ENCODE results near the gene AGAP2. TPM values are rescaled to one million over a fixed set of nuclear protein-coding genes. Genes with fewer than 3 reads are reported as not detected.

AGAP2 gene
- total RNA-seq, 2 experiments from 2014 or later = 21.0 to 21.2 TPM

DNA sequence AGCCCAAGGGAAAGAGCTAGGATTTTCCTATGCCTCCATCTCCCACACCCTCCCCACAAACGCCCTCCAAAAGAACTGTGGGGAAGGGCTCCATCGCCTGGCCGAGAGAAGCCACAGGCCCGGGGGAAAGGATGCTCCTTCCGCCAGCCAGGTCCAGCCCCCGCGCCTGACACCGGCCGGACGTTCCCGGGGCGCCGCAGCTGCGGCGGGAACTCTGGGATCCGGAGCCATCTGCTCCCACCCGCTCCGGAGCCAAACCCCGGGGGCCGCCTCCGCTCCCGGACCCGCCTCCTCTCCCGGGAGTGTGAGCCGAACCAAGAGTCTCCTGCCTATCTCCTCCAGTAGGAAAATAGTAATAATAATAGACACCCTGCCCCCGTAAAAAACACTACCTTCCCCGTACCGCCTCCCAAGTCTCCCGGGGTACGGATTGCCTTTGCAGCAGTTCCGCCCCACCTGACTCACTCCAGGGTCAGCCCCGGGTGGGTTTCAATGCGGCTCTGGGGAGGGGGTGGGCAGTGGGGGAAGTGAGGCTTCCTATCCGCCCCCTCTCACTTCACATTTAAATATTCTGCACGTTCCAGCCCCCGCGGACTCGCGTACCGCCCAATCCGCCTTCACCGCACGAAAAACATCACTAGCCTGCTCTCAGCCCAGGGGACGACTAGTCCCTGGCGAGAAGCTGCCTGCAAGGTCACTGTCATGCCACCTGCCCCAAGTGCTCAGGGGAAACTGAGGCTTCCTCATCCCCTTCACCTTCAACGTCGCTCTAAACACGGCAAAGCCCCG is 2.4 kb downstream of the AGAP2 start:
- no peaks in the 10 kb centered on the region for H3K27me3 Mint-ChIP-seq
- POLR2A ChIA-PET = interaction anchor here (1.4 kb wide), 1 partner anchor 8 kb away, joined by 4 read pairs; the partner anchor contains the start of gene TSPAN31
- ATAC-seq (ENCODE audit: poor library complexity) = no peak
- no peak overlapping the region for H3K4me3 Mint-ChIP-seq
- H3K9me3 ChIP-seq (ENCODE audit: control insufficient read depth in 1 of 2, insufficient read depth in 1 of 2, low read length in 2 of 2) = no peaks in the 10 kb centered on the region
- peaks cover 70% of the 10 kb centered on the region for H3K36me3 Mint-ChIP-seq (ENCODE audit: low read depth)
- peak overlapping the region; percentile 67 for H3K27ac Mint-ChIP-seq
- CTCF ChIA-PET = no interaction called here
- peaks cover 42% of the 10 kb centered on the region for H3K4me1 ChIP-seq (ENCODE audit: insufficient read depth, low read length)
- H3K27ac ChIP-seq (ENCODE audit: low read depth in 1 of 2, low read length in 2 of 2) = peak overlapping the region in 1 of 2 donors; percentile 30
- H3K27me3 ChIP-seq (ENCODE audit: control insufficient read depth in 1 of 2, insufficient read depth in 2 of 2, low read length in 2 of 2) = no peaks in the 10 kb centered on the region
- no peaks in the 10 kb centered on the region for H3K9me3 Mint-ChIP-seq
- intact Hi-C loops (cut with DNase I, micrococcal nuclease) = loop anchor here in 1 of 2 experiments (5.0 kb wide), 1 partner anchor 39 kb away; no protein-coding TSS in a partner anchor
- H3K4me1 Mint-ChIP-seq (ENCODE audit: low read depth) = peaks cover 42% of the 10 kb centered on the region
- no peak overlapping the region for H3K4me3 ChIP-seq (ENCODE audit: low read length)
- DNase-seq = no peak
- H3K36me3 ChIP-seq (ENCODE audit: insufficient read depth, low read length) = peaks cover 83% of the 10 kb centered on the region
- TF ChIP-seq, protein P1, sequence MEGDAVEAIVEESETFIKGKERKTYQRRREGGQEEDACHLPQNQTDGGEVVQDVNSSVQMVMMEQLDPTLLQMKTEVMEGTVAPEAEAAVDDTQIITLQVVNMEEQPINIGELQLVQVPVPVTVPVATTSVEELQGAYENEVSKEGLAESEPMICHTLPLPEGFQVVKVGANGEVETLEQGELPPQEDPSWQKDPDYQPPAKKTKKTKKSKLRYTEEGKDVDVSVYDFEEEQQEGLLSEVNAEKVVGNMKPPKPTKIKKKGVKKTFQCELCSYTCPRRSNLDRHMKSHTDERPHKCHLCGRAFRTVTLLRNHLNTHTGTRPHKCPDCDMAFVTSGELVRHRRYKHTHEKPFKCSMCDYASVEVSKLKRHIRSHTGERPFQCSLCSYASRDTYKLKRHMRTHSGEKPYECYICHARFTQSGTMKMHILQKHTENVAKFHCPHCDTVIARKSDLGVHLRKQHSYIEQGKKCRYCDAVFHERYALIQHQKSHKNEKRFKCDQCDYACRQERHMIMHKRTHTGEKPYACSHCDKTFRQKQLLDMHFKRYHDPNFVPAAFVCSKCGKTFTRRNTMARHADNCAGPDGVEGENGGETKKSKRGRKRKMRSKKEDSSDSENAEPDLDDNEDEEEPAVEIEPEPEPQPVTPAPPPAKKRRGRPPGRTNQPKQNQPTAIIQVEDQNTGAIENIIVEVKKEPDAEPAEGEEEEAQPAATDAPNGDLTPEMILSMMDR (IDR thresholded peaks at IDR 0.05) = no peak

DNA sequence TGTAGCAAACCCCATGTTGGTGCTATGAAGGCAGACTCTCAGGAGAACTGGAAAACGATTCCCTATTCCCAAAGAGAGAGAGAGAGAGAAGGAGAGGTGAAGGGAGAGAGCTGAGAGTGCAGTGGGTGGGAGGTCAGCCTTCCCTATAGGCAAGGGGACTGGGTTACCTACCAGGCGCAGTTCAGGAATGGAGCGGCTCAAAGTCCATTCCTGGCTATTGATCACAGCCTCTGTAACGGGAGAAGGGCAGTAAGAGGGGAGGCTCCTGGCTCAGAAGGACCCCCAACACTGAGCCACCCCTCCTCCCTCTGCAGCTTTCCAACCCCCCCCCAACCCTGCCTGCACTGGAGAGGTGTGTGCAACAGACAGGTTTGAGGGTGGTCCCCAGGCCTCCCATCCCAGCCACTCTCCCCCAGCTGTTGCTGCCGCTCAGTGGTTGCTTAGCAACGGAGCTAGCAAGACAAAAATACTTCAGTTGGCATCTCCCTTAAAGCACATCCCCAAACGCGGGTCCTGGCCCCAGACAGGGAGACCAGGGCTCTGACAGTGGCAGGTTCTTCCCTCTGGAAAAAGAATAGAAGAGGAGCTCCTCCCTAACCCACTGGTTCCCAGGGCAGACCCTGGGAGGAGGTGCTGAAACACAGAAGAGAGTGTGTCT is 3.2 kb downstream of the AGAP2 start:
- H3K27me3 Mint-ChIP-seq = no peaks in the 10 kb centered on the region
- intact Hi-C loops (cut with DNase I, micrococcal nuclease) = loop anchor here in 1 of 2 experiments (5.0 kb wide), 1 partner anchor 38 kb away; no protein-coding TSS in a partner anchor
- CTCF ChIA-PET = no interaction called here
- peaks cover 72% of the 10 kb centered on the region for H3K36me3 Mint-ChIP-seq (ENCODE audit: low read depth)
- DNase-seq = no peak
- Histone ChIP-seq H3K4me3 (ENCODE audit: low read length) (no peak overlapping the region), H3K27me3 (ENCODE audit: control insufficient read depth in 1 of 2, insufficient read depth in 2 of 2, low read length in 2 of 2) (no peaks in the 10 kb centered on the region), H3K36me3 (ENCODE audit: insufficient read depth, low read length) (peaks cover 88% of the 10 kb centered on the region), H3K4me1 (ENCODE audit: insufficient read depth, low read length) (peaks cover 34% of the 10 kb centered on the region), H3K27ac (ENCODE audit: low read depth in 1 of 2, low read length in 2 of 2) (peak overlapping the region in 1 of 2 donors; percentile 30), H3K9me3 (ENCODE audit: control insufficient read depth in 1 of 2, insufficient read depth in 1 of 2, low read length in 2 of 2) (no peaks in the 10 kb centered on the region)
- ATAC-seq (ENCODE audit: poor library complexity) = no peak
- POLR2A ChIA-PET = interaction anchor here (1.4 kb wide), 1 partner anchor 9 kb away, joined by 4 read pairs; the partner anchor contains the start of gene TSPAN31
- no peak overlapping the region for H3K4me3 Mint-ChIP-seq
- H3K27ac Mint-ChIP-seq = peak overlapping the region; percentile 65
- no peaks in the 10 kb centered on the region for H3K9me3 Mint-ChIP-seq
- H3K4me1 Mint-ChIP-seq (ENCODE audit: low read depth) = peaks cover 34% of the 10 kb centered on the region
- TF ChIP-seq, protein P1 (IDR thresholded peaks at IDR 0.05) = no peak

DNA sequence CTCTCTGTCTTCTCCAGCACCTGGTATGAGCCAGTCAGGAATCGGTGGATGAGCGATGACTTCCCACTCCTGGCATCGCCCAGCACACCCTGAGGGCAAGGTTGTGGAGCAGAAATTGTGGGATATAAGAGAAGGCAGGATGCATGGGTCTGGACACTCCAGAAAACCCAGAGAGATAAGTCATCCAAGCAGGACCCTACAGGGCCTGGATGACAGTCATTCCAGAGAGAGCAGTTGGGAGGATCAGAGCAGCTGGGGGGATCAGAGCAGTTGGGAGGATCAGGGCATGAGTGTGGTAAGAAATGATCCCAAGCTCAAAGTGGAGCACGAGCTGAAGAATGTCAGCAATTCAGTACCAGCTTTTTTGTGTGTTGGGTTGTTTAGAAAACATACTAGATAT is 4.0 kb downstream of the AGAP2 start:
- Mint-ChIP-seq H3K27me3 (no peaks in the 10 kb centered on the region), H3K27ac (peak overlapping the region; percentile 65), H3K36me3 (ENCODE audit: low read depth) (peaks cover 79% of the 10 kb centered on the region), H3K9me3 (no peaks in the 10 kb centered on the region), H3K4me3 (no peak overlapping the region), H3K4me1 (ENCODE audit: low read depth) (peaks cover 29% of the 10 kb centered on the region)
- DNase-seq (no peak), ATAC-seq (ENCODE audit: poor library complexity) (no peak)
- CTCF ChIA-PET = no interaction called here
- POLR2A ChIA-PET = interaction anchor here (1.4 kb wide), 1 partner anchor 10 kb away, joined by 4 read pairs; the partner anchor contains the start of gene TSPAN31
- no peaks in the 10 kb centered on the region for H3K27me3 ChIP-seq (ENCODE audit: control insufficient read depth in 1 of 2, insufficient read depth in 2 of 2, low read length in 2 of 2)
- no peak overlapping the region for H3K27ac ChIP-seq (ENCODE audit: low read depth in 1 of 2, low read length in 2 of 2)
- H3K9me3 ChIP-seq (ENCODE audit: control insufficient read depth in 1 of 2, insufficient read depth in 1 of 2, low read length in 2 of 2) = no peaks in the 10 kb centered on the region
- H3K36me3 ChIP-seq (ENCODE audit: insufficient read depth, low read length) = peaks cover 89% of the 10 kb centered on the region
- H3K4me3 ChIP-seq (ENCODE audit: low read length) = no peak overlapping the region
- H3K4me1 ChIP-seq (ENCODE audit: insufficient read depth, low read length) = peaks cover 26% of the 10 kb centered on the region
- intact Hi-C loops (cut with DNase I, micrococcal nuclease) = no loop called here
- TF ChIP-seq, protein P1 (IDR thresholded peaks at IDR 0.05) = no peak

Data from CD4-positive, alpha-beta T cell (primary cell).